Measurements from ENCODE around the gene BABAM2. TPM values are rescaled to one million over a fixed set of nuclear protein-coding genes. Genes with fewer than 3 reads are reported as not detected.

The BABAM2 gene
- total RNA-seq, 1 experiment from 2014 or later, result 43.5 TPM

- no TSS peak for BruUV-seq (replicated peaks)
- intact Hi-C loops (cut with micrococcal nuclease; ENCODE audit: unreplicated experiment), result no loop called here
- peaks cover 27% of the 10 kb centered on the region for H3K4me1 Mint-ChIP-seq (ENCODE audit: low read depth, unreplicated experiment)
- H3K4me3 Mint-ChIP-seq (ENCODE audit: low read depth, unreplicated experiment), result no peak overlapping the region
- peaks cover 2% of the 10 kb centered on the region for H3K9me3 Mint-ChIP-seq (ENCODE audit: low read depth, unreplicated experiment)
- H3K36me3 Mint-ChIP-seq (ENCODE audit: insufficient read depth, unreplicated experiment), result no peaks in the 10 kb centered on the region
- CTCF ChIA-PET, result interaction anchor here (0.6 kb wide), 1 partner anchor 71 kb away, joined by 9 read pairs; no protein-coding TSS in a partner anchor
- no peak for TF ChIP-seq CTCF (IDR thresholded peaks at IDR 0.05; ENCODE audit: unreplicated experiment)
- H3K27ac Mint-ChIP-seq (ENCODE audit: unreplicated experiment), result no peak overlapping the region
- no peaks in the 10 kb centered on the region for H3K27me3 Mint-ChIP-seq (ENCODE audit: unreplicated experiment)
- DNase-seq, result no peak
Observed at GRCh38 chr2:27870724-27871123, 19.8 kb upstream of the BABAM2 start.

GRCh38 chr2:27871802-27872201 lies 18.7 kb upstream of the BABAM2 start:
- H3K4me1 Mint-ChIP-seq (ENCODE audit: low read depth, unreplicated experiment), result peaks cover 27% of the 10 kb centered on the region
- no peak overlapping the region for H3K27ac Mint-ChIP-seq (ENCODE audit: unreplicated experiment)
- H3K9me3 Mint-ChIP-seq (ENCODE audit: low read depth, unreplicated experiment), result peaks cover 3% of the 10 kb centered on the region
- H3K4me3 Mint-ChIP-seq (ENCODE audit: low read depth, unreplicated experiment), result no peak overlapping the region
- no peaks in the 10 kb centered on the region for H3K36me3 Mint-ChIP-seq (ENCODE audit: insufficient read depth, unreplicated experiment)
- intact Hi-C loops (cut with micrococcal nuclease; ENCODE audit: unreplicated experiment), result no loop called here
- BruUV-seq (replicated peaks), result no TSS peak
- DNase-seq, result peak; percentile 15
- CTCF ChIA-PET, result interaction anchor here (0.8 kb wide), 1 partner anchor 78 kb away, joined by 4 read pairs; no protein-coding TSS in a partner anchor
- TF ChIP-seq CTCF (IDR thresholded peaks at IDR 0.05; ENCODE audit: unreplicated experiment), result no peak
- H3K27me3 Mint-ChIP-seq (ENCODE audit: unreplicated experiment), result no peaks in the 10 kb centered on the region

- DNase-seq, result no peak
- TF ChIP-seq CTCF (IDR thresholded peaks at IDR 0.05; ENCODE audit: unreplicated experiment), result no peak
- H3K27ac Mint-ChIP-seq (ENCODE audit: unreplicated experiment), result no peak overlapping the region
- CTCF ChIA-PET, result no interaction called here
- H3K27me3 Mint-ChIP-seq (ENCODE audit: unreplicated experiment), result no peaks in the 10 kb centered on the region
- BruUV-seq (replicated peaks), result no TSS peak
- H3K36me3 Mint-ChIP-seq (ENCODE audit: insufficient read depth, unreplicated experiment), result no peaks in the 10 kb centered on the region
- H3K4me3 Mint-ChIP-seq (ENCODE audit: low read depth, unreplicated experiment), result no peak overlapping the region
- intact Hi-C loops (cut with micrococcal nuclease; ENCODE audit: unreplicated experiment), result no loop called here
- H3K4me1 Mint-ChIP-seq (ENCODE audit: low read depth, unreplicated experiment), result peaks cover 27% of the 10 kb centered on the region
- peaks cover 3% of the 10 kb centered on the region for H3K9me3 Mint-ChIP-seq (ENCODE audit: low read depth, unreplicated experiment)
Observed at GRCh38 chr2:27873091-27873490, 17.4 kb upstream of the BABAM2 start.

GRCh38 chr2:27875089-27875881 lies 15.2 kb upstream of the BABAM2 start:
- Mint-ChIP-seq H3K36me3 (ENCODE audit: insufficient read depth, unreplicated experiment) (peaks cover 6% of the 10 kb centered on the region), H3K4me3 (ENCODE audit: low read depth, unreplicated experiment) (no peak overlapping the region), H3K9me3 (ENCODE audit: low read depth, unreplicated experiment) (peaks cover 7% of the 10 kb centered on the region), H3K4me1 (ENCODE audit: low read depth, unreplicated experiment) (peaks cover 27% of the 10 kb centered on the region), H3K27ac (ENCODE audit: unreplicated experiment) (no peak overlapping the region), H3K27me3 (ENCODE audit: unreplicated experiment) (no peaks in the 10 kb centered on the region)
- no TSS peak for BruUV-seq (replicated peaks)
- TF ChIP-seq CTCF (IDR thresholded peaks at IDR 0.05; ENCODE audit: unreplicated experiment), result no peak
- intact Hi-C loops (cut with micrococcal nuclease; ENCODE audit: unreplicated experiment), result no loop called here
- CTCF ChIA-PET, result no interaction called here
- no peak for DNase-seq
